ENCODE measurements around the gene PLEKHA4. TPM values are rescaled to one million over a fixed set of nuclear protein-coding genes. Genes with fewer than 3 reads are reported as not detected.

Gene PLEKHA4
- total and polyA plus RNA-seq, 2 of the 13 experiments (the other 11 are each of a cell fraction or from before 2014, with no cell fraction given) = 4.8 to 6.0 TPM

DNA sequence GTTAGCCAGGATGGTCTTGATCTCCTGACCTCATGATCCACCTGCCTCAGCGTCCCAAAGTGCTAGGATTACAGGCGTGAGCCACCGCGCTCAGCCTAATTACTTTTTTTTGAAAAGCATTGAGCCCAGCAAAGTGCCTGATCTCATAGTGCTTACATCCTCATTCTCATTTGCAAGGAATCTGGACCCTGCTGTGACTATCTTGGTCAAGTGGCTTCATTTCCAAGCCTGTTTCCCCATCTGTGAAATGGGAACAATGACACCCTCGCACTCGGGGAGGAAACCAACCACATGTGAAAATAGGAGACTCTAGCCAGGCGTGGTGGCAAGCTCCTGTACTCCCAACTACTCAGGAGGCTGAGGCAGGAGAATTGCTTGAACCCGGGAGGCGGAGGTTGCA, 1.6 kb upstream of the PLEKHA4 start:
- ATAC-seq (no peak), DNase-seq (ENCODE audit: low spot score) (no peak), FAIRE-seq (no peak)
- Histone ChIP-seq H3K4me1 (ENCODE audit: insufficient read depth, low read length) (peaks cover 44% of the 10 kb centered on the region), H3K27ac (ENCODE audit: extremely low read length, insufficient read depth, low read length) (no peak overlapping the region), H3K4me2 (ENCODE audit: low read depth, low read length) (no peak overlapping the region), H3K27me3 (ENCODE audit: control insufficient read depth in 1 of 2, insufficient read depth in 2 of 2, low read length in 2 of 2) (no peaks in the 10 kb centered on the region; a peak in 1 of 5 replicates), H3K9me3 (ENCODE audit: low read length) (no peaks in the 10 kb centered on the region), H3K79me2 (ENCODE audit: insufficient read depth, low read length) (peaks cover 26% of the 10 kb centered on the region), H4K20me1 (ENCODE audit: insufficient read depth, low read length) (peaks cover 21% of the 10 kb centered on the region), H3K4me3 (replicated peaks in 1 of 3; ENCODE audit: insufficient read depth in 1 of 3, low read depth in 2 of 3, low read length in 3 of 3) (no peak overlapping the region), H3K36me3 (replicated peaks in 1 of 2; ENCODE audit: control insufficient read depth in 1 of 2, insufficient read depth in 2 of 2, low read length in 2 of 2) (peaks cover 9 to 19% of the 10 kb centered on the region in 2 experiments), H3K9ac (ENCODE audit: insufficient read depth, low read depth, low read length) (no peak overlapping the region), H2AFZ (ENCODE audit: low read length) (no peak overlapping the region)
- 84% methylated on average over 9 of the region's 9 CpGs for WGBS (ENCODE audit: low lambda C conversion rate)
- BruUV-seq (replicated peaks) = no TSS peak
- TF ChIP-seq HDAC2 (CRISPR knock-in tag; IDR thresholded peaks at IDR 0.05) (no peak), KLF12 (CRISPR knock-in tag; IDR thresholded peaks at IDR 0.05; ENCODE audit: borderline replicate concordance) (no peak), PHF8 (CRISPR knock-in tag; IDR thresholded peaks at IDR 0.05) (no peak), CC2D1A (CRISPR knock-in tag; IDR thresholded peaks at IDR 0.05) (no peak), ZNF629 (CRISPR knock-in tag; conservative IDR thresholded peaks at IDR 0.05) (peak; percentile 88), NFE2L1 (CRISPR knock-in tag; IDR thresholded peaks at IDR 0.05; ENCODE audit: borderline replicate concordance) (no peak)
- intact Hi-C loops (cut with micrococcal nuclease; ENCODE audit: unreplicated experiment) = loop anchor here (10.0 kb wide), 1 partner anchor 95 kb away; the partner anchor contains the start of gene FTL
- in situ Hi-C loops (cut with HindIII; ENCODE audit: extremely low pct_ligation_motif_present, low pct_unique_long_range_greater_than_20kb) = loop anchor here (5.0 kb wide), 1 partner anchor 92 kb away; no protein-coding TSS in a partner anchor
- POLR2A ChIA-PET = no interaction called here
- CTCF ChIA-PET (ENCODE audit: low intra/inter-chr PET ratio, low total read pairs) = no interaction called here

DNA sequence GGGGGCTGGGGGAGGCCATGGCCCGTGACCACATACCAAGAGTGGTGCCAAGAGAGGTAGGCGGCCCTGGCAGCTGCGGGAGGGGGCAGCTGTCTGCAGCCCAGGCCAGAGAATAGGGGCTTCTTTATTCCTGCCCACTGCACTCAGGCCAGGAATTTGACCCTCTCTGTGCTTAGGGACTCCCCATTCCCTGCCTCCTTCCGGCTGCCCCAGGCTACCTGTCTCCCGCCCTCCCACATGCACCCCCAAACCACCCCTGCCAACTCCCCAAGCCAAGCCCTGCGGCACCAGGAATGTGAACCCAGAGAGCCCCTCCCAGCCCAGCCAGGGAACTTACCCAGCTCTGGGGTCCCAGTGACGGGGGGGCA, 687 bp downstream of the PLEKHA4 start:
- Histone ChIP-seq H4K20me1 (ENCODE audit: insufficient read depth, low read length) (no peaks in the 10 kb centered on the region), H3K4me3 (replicated peaks in 1 of 3; ENCODE audit: insufficient read depth in 1 of 3, low read depth in 2 of 3, low read length in 3 of 3) (peak overlapping the region; percentile 58 to 83 (median 76)), H3K9ac (ENCODE audit: insufficient read depth, low read depth, low read length) (peak overlapping the region; percentile 77), H3K36me3 (replicated peaks in 1 of 2; ENCODE audit: control insufficient read depth in 1 of 2, insufficient read depth in 2 of 2, low read length in 2 of 2) (no peaks in the 10 kb centered on the region), H3K4me1 (ENCODE audit: insufficient read depth, low read length) (peaks cover 25% of the 10 kb centered on the region), H3K27ac (ENCODE audit: extremely low read length, insufficient read depth, low read length) (no peak overlapping the region), H3K4me2 (ENCODE audit: low read depth, low read length) (peak overlapping the region; percentile 95), H3K79me2 (ENCODE audit: insufficient read depth, low read length) (peaks cover 2% of the 10 kb centered on the region), H3K9me3 (ENCODE audit: low read length) (no peaks in the 10 kb centered on the region), H3K27me3 (ENCODE audit: control insufficient read depth in 1 of 2, insufficient read depth in 2 of 2, low read length in 2 of 2) (no peaks in the 10 kb centered on the region; a peak in 1 of 5 replicates), H2AFZ (ENCODE audit: low read length) (peak overlapping the region; percentile 100)
- FAIRE-seq (no peak), ATAC-seq (no peak), DNase-seq (ENCODE audit: low spot score) (no peak)
- 3% methylated on average over 5 of the region's 7 CpGs for WGBS (ENCODE audit: low lambda C conversion rate)
- no TSS peak for BruUV-seq (replicated peaks)
- ChIA-PET CTCF (ENCODE audit: low intra/inter-chr PET ratio, low total read pairs) (no interaction called here), POLR2A (interaction anchor here (0.6 to 3.1 kb wide), 4 partner anchors 25 to 100 kb away, joined by 3 to 10 read pairs (median 4); no protein-coding TSS in a partner anchor)
- intact Hi-C loops (cut with micrococcal nuclease; ENCODE audit: unreplicated experiment) = no loop called here
- in situ Hi-C loops (cut with HindIII; ENCODE audit: extremely low pct_ligation_motif_present, low pct_unique_long_range_greater_than_20kb) = no loop called here
- TF ChIP-seq ZNF317 (CRISPR knock-in tag; IDR thresholded peaks at IDR 0.05) (no peak), ZNF768 (CRISPR knock-in tag; IDR thresholded peaks at IDR 0.05) (peak; percentile 56; the same call in 1 of the 2 replicates), RFX1 (IDR thresholded peaks at IDR 0.05) (no peak), FOSL2 (CRISPR knock-in tag; IDR thresholded peaks at IDR 0.05) (no peak), FOXJ3 (CRISPR knock-in tag; IDR thresholded peaks at IDR 0.05; ENCODE audit: borderline replicate concordance) (no peak), RFXAP (CRISPR knock-in tag; IDR thresholded peaks at IDR 0.05; ENCODE audit: borderline replicate concordance) (no peak), ZSCAN20 (CRISPR knock-in tag; IDR thresholded peaks at IDR 0.05; ENCODE audit: borderline replicate concordance) (no peak), YY1 (IDR thresholded peaks at IDR 0.05; ENCODE audit: insufficient read depth, insufficient replicate concordance, low read depth, low read length) (no peak), ZFP1 (CRISPR knock-in tag; IDR thresholded peaks at IDR 0.05) (no peak)
- TF ChIP-seq, protein P1, sequence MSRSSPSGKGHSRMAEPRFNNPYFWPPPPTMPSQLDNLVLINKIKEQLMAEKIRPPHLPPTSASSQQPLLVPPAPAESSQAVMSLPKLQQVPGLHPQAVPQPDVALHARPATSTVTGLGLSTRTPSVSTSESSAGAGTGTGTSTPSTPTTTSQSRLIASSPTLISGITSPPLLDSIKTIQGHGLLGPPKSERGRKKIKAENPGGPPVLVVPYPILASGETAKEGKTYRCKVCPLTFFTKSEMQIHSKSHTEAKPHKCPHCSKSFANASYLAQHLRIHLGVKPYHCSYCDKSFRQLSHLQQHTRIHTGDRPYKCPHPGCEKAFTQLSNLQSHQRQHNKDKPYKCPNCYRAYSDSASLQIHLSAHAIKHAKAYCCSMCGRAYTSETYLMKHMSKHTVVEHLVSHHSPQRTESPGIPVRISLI (CRISPR knock-in tag; IDR thresholded peaks at IDR 0.05; ENCODE audit: borderline replicate concordance) = no peak
- TF ChIP-seq, protein P2, sequence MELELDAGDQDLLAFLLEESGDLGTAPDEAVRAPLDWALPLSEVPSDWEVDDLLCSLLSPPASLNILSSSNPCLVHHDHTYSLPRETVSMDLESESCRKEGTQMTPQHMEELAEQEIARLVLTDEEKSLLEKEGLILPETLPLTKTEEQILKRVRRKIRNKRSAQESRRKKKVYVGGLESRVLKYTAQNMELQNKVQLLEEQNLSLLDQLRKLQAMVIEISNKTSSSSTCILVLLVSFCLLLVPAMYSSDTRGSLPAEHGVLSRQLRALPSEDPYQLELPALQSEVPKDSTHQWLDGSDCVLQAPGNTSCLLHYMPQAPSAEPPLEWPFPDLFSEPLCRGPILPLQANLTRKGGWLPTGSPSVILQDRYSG (CRISPR knock-in tag; IDR thresholded peaks at IDR 0.05) = no peak
- TF ChIP-seq, protein P3, sequence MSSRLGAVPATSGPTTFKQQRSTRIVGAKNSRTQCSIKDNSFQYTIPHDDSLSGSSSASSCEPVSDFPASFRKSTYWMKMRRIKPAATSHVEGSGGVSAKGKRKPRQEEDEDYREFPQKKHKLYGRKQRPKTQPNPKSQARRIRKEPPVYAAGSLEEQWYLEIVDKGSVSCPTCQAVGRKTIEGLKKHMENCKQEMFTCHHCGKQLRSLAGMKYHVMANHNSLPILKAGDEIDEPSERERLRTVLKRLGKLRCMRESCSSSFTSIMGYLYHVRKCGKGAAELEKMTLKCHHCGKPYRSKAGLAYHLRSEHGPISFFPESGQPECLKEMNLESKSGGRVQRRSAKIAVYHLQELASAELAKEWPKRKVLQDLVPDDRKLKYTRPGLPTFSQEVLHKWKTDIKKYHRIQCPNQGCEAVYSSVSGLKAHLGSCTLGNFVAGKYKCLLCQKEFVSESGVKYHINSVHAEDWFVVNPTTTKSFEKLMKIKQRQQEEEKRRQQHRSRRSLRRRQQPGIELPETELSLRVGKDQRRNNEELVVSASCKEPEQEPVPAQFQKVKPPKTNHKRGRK (CRISPR knock-in tag; IDR thresholded peaks at IDR 0.05) = no peak
